Measurements from ENCODE around the gene CRACR2B.

Gene CRACR2B

DNA sequence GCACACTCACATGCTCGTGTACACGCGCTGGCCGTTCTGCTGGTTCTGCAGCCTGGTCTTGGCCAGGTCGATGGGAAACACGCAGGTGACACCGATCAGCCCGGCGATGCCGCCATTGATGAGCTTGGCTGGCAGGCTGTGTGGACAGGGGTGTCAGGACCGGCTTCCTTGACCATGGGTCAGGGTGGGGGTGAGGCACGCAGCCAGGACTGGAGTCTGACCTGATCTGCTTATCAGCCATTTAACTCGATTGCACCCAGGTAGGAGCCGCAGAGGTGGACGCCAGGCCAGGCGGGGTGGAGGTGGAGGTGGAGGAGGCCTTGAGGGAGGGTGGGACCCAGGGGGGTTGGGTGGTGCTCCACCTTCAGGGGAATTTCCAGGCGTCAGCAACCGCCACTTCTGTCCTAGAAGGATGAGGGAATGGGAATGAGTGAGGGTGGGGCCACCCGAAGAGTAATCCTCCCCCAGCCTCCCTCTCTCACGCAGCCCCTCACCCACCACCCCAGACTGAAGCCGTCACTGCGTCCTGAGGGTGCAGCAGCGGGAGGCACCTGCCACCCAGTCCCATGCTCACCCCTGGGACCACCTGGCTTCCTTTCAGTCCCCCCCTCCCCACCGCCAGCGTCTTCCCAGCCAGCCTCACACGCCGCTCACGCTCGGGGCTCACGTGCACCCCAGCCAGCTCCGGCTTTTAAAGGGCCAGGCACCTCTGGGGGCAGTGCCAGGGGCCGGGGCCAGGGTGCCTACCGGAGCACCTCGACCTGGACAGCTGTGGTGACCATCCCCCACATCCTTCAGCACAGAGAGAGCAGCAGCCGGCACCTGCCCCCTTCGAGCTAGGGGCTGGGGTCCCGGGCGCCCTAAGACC is 32.7 kb upstream of the CRACR2B start:
- DNase-seq, result no peak

DNA sequence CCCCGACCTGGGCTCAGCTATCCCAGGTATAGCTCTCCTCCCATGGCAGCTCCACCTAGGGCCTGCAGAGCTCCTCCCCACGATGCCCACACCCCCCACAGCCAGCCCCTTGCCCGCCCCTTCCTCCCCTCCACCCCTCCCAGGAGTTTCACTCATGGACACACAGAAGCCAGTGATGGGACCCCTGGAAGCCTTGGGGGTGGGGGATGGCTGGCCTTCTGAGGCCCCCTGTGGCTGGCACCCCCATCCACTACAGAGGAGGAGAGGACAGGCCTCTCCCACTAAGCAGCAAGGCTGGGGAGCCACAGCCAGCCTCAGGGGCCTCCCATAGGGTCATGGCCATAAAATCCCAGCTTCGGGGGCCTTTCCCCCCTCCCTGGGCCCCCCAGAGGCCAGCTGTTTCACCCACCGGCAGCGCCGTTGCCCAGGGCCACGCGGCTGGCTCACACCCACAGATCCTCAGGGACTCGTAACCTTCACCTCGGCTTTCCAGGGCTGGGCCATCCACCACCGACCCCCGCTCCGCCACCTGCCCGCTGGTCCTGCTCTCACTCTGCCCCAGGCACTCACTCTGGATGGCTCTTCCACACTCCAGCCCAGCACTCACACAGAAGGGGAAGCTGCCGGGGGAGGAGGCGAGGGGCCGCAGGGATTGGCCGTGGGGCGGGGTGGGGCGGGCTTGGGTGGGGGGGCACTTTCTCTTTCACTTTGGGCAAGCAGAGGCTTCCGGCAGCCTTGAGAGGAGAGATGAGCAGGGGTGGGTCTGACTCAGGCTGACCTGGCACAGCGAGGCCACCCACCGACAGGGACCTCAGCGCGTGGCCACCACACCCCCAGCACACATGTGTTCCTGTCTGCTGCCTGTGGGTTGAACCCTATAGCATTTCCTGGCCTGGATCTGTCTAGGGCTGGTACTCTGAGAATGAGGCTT is 31.8 kb upstream of the CRACR2B start:
- DNase-seq, result peak in 1 of 2 experiments; percentile 22

DNA sequence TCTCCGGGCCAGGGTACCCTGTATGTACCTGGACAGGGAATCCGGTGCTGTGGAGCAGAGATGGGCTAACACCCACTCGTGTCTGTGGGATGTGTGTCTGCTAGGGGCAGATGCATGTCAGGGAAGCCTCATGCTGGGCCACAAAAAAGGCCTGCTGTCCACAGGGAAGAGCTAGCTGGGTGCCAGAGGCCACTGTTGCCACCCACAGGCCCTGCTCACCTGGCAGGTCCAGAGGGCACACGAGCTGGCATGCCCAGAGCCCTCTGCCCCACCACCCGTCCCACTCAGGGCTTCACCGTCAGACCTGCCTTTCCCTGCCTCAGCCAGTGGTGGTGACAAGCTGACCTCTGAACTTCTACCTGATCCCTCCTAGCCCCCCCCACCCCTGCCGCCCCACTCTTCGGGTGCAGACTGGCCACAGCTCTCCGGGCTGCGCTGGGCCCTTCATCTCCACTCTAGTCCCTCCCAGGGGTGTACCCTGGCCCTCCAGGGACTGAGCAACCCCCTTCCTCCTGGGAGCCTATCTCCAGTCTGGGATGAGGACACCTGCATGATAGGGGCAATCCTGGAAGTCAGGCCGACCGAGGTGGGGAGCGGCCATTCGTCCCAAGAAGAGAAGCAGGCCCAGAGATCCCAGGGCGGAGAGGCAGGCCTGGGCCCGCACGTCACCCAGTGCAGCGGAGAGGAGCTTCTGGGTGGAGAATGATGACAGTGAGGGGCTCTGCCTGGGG is 31.0 kb upstream of the CRACR2B start:
- DNase-seq, result no peak

DNA sequence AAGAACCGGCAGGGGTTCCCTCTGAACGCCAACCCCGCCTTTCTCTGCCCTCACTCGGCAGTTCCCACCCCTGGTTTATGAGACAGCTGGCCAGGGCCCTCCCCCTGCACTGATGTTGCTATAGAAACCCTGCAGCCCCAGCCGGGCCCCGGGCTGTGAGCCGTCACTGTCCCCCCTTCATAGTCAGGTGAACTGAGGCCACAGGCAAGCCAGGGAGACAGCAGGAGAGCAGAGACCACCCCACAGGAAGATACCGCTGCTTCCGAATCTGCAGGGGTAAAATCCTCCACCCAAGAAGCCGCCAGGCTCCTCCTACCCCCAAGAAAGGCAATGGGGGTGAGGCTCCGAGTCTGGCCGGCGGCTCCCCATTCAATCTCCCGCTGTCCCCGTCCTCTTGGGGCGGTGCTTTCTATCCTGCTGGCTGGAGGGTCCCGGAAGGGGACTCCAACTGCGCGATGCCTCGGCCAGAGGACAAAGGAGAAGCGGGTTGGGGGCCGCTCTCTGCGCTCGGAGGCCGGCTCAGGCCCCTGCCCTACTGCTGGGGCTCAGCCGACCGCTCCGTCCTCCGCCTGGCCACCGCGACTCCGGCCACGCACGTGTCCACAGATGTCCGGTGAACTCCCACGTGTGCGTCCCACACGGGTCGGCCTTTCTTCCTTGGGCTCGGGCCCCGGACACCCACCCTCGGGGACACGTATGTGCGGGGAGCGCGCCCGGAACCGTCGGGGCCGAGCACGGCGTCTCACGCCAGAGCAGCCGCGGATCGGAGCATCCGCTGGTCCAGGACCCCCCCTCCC is 30.2 kb upstream of the CRACR2B start:
- DNase-seq, result peak; percentile 44 to 81

DNA sequence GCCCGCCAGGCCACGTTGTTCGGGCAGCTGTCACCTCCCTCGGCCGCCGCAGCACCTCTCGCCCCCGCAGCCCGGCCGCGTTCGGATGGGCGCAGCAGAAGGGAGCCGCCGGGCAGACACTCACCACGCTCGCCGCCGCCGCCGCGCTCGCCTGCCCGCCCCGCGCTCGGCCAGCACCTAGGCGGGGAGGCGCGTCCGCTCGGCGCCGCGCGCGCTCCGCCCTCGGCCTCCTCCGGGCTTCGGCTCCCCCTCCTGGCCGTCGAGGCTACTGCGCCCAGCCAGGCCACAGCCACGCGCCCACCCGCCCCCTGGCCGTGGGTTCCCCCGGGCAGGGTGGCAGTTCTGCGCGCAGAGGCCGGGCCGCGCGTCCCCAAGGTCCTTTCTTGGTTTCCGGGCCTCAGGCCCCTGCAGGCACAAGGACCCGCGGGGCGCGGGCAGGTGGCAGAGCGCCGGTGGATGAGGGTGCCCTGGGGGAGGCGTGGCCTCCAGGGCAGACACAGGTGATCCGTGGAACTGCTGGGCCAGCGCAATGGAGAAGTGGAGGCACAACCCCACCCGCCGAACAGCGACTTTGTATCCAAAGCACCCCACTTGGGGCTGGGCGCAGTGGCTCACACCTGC is 29.5 kb upstream of the CRACR2B start, which contains the start of gene SLC25A22:
Gene SLC25A22, minus strand, starts transcription at position 189 of the 621 bp plus-strand sequence. CDS start 3,275 bp downstream, outside the sequence.
- peak; percentile 66 to 87 for DNase-seq

DNA sequence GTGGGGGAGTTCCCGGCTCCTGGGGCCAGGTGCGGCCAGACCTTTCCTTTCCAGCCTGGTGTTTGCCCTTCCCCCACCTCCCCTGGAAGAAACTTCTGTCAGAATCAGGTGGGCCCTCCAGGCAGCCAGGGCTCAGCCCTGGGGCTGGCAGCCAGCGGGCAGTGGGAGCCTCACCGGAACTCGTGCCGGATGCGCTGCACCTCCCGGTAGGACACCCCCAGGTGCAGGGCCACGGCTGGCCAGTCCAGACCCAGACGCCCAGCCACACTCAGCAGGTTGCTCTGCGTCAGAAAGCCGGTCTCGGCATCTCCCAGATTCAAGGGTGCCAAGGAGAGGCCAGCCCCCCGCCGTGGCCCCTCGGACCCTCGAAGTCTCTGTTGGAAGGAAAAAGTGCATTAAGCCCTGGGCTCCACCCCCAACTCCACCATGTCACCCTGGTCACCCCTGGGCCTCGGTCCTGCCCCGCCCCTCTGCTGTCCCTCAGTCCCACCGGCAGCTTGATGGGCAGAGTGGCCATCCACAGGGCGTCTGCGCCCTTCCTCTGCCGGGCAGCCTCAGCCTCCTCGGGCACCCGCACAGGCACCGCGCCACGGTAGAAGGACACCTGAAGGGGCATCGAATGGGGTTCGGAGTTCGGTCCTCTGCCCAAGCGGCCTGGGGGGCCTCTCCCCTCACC is 27.9 kb upstream of the CRACR2B start:
- DNase-seq, result no peak

DNA sequence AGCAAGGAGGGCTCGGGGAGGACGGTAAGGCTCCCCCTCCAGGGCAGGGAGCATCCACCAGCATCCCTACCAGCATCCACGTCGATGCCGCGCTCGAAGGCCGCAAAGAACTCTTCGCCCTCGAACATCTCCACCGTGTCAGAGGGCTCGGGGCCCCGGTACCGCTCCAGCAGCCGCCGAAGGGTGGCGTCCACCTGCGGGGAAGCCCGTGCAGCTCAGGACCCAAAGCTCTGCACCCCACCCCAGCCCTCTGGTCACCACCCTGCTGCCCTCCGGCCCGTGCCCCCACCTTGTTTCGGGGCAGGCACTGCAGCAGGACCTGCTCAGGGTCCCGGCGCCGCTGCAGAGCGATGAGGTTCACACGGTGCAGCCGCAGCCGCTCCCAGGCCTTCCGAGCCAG is 27.2 kb upstream of the CRACR2B start:
- DNase-seq, result no peak

DNA sequence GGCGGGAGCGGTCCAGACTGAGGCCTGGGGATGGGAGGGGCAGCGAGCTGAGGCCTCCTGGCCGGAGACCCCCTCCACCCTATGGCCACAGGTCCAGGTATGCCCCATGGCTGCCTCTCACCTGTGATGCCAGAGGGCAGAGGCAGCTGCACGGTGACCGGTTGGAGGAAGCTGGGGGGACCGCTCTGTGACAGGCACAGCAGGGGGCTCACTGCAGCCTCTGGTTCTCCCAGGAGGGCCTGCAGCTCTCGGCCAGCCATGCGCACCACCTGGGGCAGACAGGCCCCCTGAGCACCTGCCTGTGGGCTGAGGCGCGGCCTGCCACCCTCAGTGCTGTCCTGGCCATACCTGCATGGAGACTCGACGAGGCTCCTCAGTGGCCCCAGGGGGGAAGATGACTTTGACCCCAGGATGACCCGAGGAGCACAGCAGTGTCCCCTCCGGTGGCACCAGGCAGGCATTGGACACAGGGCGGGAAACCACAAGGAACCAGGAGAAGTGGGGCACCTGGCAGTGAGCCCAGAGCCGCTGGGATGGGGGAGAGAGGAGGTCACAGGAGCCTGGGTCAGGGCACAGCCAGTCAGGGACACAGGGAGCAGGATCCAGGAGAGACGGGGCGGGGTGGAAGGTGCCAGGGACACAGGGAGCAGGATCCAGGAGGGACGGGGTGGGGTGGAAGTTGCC is 26.5 kb upstream of the CRACR2B start:
- no peak for DNase-seq

DNA sequence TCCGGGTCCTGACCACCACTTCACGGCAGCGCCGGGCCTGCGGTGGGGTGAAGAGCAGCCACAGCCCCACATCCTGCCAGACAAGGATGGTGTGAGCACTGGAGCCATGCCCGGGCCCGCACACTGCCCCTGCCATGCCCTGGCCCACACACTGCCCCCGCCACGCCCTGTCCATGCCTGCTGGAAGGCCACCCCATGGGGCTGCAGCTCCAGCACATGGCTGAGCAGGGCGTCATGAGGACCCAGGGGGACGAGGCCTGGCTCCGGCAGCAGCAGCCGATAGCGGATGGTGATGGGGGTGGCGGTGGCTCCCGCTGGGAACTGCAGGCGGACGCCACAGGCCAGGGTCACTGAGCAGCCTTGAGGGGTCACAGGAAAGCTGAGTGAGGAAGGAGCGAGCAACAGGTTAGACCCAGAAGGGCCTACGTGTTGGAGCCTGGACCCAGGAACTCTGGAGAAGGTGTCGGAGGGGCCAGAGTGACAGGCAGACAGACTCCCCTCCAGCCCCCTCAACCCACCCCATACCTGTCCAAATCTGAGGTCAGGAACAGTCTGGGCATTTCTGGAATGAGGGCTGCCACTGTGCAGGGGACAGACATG is 25.6 kb upstream of the CRACR2B start:
- no peak for DNase-seq

DNA sequence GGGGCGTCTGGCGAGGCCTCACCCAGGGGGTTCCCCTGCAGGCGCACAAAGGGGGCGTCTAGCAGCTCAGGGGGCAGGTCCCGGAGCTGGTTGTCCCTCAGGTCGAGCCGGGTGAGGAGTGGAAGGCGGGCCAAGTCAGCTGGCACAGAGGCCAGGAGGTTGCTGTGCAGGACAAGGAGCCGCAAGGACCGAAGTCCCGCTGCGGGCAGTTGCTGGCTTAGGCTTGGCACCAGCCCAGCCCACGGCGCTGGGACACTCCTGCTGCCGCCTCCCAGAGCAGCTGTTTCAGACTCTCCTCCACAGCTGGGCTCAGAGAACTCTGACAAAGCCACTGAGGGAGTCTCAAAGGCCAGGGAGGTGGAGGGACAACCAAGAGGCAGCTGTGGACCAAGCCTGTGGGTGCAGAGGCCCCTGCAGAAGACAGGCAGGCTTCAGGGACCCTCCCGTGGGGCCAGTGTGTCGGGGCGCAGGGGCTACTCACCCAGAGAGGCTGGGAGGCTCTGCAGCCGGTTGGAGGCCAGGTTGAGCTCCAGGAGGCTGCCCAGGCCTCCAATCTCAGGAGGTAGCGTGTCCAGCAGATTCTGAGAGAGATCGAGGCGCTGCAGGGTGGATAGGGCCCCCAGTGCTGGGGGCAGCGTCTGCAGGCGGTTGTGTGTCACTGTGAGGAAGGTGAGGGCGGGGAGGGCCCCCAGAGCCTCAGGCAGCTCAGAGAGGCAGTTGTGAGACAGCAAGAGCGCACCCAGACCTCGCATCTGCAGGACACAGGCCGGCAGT is 24.8 kb upstream of the CRACR2B start:
- DNase-seq, result no peak

DNA sequence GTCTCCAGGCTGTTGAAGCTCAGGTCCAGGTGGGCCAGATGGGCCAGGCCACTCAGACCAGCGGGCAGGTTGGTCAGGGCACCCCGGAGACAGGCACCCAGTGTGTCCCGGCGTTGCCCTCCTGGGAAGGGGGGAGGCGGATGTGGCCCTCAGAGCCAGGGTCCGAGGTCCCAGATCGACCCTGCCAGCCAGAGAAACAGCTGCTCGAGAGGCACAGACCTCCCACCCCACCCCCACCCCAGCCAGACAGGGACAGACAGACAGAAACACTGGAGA is 24.3 kb upstream of the CRACR2B start:
- no peak for DNase-seq

DNA sequence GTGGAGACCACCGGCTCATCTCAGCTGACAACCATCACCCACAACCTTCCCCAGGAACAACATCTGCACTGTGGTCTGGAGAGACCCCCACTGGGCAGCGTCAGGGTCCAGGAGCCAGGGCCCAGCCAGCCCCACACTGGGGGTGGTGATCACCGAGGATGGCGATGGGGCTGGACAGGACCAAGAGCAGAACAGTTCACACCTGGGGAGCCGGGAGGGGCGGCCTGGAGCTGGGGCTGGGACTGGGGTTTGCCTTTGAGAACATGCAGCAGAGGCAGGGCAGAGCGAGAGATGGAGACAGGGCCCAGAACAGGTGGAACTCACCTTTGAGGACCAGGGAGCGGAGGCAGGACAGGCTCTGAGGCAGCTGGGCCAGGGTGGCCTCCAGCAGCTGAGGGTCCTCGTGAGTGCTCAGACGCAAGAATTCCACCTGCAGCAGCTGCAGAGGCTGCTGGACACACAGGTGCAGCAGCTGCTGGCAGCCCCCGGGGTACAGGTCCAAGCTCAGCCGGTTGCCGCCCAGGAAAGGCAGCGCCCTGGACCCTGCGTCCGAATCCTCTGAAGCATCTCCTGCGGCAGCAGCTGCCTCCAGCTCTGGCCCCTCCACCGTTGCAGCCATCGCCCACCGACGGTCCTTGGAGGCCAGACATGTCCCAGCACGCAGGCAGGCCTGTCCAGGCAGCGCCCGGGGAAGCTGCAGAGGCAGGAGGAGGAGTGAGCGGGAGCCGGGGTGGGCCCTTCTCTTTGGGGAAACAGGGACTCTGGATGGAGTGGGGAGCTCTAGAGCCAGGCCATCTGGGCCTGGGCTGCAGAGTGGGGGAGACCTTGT is 23.7 kb upstream of the CRACR2B start:
- DNase-seq, result no peak

DNA sequence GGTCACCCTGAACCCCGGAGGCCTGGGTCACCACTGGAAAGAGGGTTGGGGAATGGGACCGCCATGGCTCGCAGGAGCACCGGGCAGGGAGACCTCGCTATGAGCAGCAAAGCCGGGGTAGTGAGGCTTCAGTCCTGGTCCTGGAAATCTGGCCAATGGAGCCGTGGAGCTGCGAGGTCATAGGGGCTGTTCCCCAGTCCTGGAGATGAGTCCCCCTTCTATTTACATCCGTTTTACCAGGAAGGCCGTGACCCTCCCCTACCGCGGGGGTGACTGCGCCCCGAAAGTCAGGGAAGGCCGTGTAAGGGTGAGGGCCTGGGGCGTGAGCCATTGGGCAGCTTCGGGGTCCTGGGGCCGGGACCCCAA is 23.1 kb upstream of the CRACR2B start:
- DNase-seq, result no peak

DNA sequence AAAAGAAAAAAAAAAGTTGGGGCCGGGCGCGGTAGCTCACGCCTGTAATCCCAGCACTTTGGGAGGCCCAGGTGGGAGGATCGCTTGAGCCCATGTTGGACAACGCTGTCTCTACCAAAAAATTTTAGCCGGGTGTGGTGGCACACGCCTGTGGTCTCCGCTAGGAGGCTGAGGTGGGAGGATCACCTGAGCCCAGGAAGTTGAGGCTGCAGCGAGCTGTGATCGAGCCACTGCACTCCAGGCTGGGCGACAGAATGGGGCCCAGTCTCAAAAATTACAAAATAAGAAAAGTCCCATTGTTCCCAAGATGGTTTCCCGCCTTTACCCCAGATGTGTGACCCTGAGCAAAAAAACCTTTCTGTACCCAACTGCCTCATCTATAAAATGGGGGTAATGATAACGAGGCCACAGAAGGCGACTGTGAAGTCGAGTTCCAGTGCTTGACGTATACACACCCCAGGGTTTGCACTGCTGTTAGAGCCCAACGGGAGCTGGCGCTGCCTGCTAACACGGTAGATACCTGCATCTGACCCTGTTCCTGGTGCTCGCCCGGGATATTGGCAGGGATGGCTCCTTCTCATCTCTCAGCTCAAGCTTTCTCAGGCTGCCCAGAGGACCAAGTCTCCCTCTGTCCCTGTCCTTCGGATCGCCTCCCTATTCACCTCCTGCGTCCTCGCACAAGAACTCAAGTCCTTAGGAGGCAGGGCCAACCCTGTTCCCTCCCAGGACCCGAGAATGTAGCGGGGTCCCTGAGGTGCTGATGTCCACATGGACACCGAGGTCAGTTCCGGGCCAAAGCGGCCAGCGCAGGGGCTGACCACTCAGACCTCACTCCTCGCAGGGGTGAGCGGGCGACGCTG is 19.1 kb upstream of the CRACR2B start:
- DNase-seq, result no peak

DNA sequence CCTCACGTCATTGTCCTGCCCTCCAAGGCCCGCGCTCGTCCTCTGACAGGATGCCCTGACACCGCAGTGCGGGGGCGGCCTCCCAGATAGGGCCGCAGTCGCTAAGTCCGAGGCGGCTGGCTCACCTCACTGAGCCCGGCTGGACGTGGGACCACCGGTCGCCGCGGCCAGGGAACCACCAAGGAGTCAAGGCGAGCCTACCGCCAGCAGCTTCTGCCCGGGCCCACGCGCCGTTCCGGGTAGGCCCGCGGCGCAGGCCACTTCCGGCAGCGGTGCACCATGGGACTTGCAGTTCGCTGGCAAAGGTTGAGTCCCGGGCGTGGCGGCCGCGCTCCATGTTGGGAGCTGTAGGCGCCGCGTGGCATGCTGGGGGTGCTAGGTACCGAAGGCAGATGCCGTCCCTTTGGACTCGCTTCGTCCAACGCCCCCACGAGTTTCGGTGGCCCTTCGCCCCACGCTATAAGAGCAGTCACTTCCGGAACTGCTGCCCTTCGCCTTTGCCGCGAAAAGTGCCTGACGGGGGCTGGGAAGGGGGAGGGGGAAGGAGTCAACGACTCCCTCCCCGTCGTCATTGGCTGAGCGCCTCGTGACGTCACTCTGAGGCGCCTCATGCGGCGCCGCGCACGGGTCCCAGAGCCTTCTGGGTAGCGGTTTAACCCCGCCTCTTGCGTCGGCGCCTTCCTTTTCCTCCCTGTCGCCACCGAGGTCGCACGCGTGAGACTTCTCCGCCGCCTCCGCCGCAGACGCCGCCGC is 18.3 kb upstream of the CRACR2B start, which contains the start of gene RPLP2:
Gene RPLP2, plus strand, starts transcription at position 681 of the 753 bp plus-strand sequence. CDS start 268 bp downstream, outside the sequence.
- peak; percentile 98 to 100 for DNase-seq

DNA sequence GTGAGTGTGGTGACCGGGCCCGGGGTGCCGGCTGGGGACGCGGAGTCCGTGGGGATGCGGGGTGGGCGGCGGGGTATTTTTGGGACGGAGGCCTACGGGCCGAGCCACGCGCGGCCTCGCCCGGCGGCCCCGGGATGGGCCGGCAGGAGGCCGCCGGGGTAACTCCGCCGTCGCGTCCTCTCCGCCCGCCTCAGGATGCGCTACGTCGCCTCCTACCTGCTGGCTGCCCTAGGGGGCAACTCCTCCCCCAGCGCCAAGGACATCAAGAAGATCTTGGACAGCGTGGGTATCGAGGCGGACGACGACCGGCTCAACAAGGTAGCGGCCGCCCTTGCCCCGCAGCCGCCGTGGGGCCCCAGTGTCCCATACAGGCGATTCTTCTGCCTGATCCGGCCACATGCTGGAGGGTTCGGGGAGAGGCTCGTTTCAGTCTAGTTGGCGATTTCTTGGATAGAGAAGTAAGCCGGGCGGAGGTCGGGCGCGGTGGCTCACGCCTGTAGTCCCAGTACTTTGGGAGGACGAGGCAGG is 17.6 kb upstream of the CRACR2B start:
- DNase-seq, result no peak

Measured in NCI-H1930 (cell line).